WTC11 (cell line): Measurements from ENCODE around the gene SIM1. TPM values are rescaled to one million over a fixed set of nuclear protein-coding genes. Genes with fewer than 3 reads are reported as not detected.

ENCODE experiments used
- ATAC-seq: fragments of 200-7000 bp; cut with Tn5 transposase; 2 replicates; pipeline ENCODE4 v1.10.0; 2021; ENCODE audit warnings: mild to moderate bottlenecking, moderate library complexity
- CTCF ChIA-PET: fragments of 300-600 bp; sonication (Branson Sonifier 250); formaldehyde crosslinking; loops from one replicate; lab custom pipeline; 2021; ENCODE audit warnings: antibody characterized with exemption; lab: Charles Lee
- POLR2A ChIA-PET: fragments of 350-600 bp; sonication (Branson Sonifier 250); formaldehyde crosslinking; loops from one replicate; lab custom pipeline; 2021; ENCODE audit warnings: antibody characterized with exemption; lab: Charles Lee
- DNase-seq: peaks from one replicate; pipeline ENCODE4 v3.0.0; 2021; ENCODE audit warnings: low spot score
- H3K27ac Mint-ChIP-seq: 2 replicates; pipeline ENCODE4 v1.8.0; 2021; ENCODE audit warnings: mixed read lengths
- H3K27me3 Mint-ChIP-seq: 2 replicates; pipeline ENCODE4 v1.8.0; 2021; ENCODE audit warnings: low read depth, mild to moderate bottlenecking, moderate library complexity, mixed read lengths
- H3K36me3 Mint-ChIP-seq: 2 replicates; pipeline ENCODE4 v1.8.0; 2021; ENCODE audit warnings: mixed read lengths
- H3K4me1 Mint-ChIP-seq: 2 replicates; pipeline ENCODE4 v1.8.0; 2022; ENCODE audit warnings: mixed read lengths
- H3K4me3 Mint-ChIP-seq: 2 replicates; pipeline ENCODE4 v1.8.0; 2021; ENCODE audit warnings: mild to moderate bottlenecking, moderate library complexity, mixed read lengths
- H3K9me3 Mint-ChIP-seq: 2 replicates; pipeline ENCODE4 v1.8.0; 2021; ENCODE audit warnings: mixed read lengths
- ATF1 ChIP-seq: sonication (generic); formaldehyde crosslinking; IDR thresholded peaks from 2 replicates; pipeline ENCODE4 v1.8.1; 2023; ENCODE audit warnings: mild to moderate bottlenecking, moderate library complexity, missing genetic modification reagents
- FOXK1 ChIP-seq: sonication (generic); formaldehyde crosslinking; IDR thresholded peaks from 2 replicates; pipeline ENCODE4 v1.8.0; 2022; ENCODE audit warnings: mild to moderate bottlenecking, moderate library complexity, missing genetic modification reagents
- KAT7 ChIP-seq: sonication (generic); formaldehyde crosslinking; IDR thresholded peaks from 2 replicates; pipeline ENCODE4 v1.8.1; 2023; ENCODE audit warnings: missing genetic modification reagents, mild to moderate bottlenecking, borderline replicate concordance
- NFATC4 ChIP-seq: fragments of 250-450 bp; sonication (Bioruptor Pico); IDR thresholded peaks from 2 replicates; pipeline ENCODE4 v1.9.0; 2021; ENCODE audit warnings: mild to moderate bottlenecking
- RELA ChIP-seq: sonication (generic); formaldehyde crosslinking; IDR thresholded peaks from 2 replicates; pipeline ENCODE4 v1.8.1; 2022; ENCODE audit warnings: missing genetic modification reagents, mild to moderate bottlenecking, borderline replicate concordance
- SMAD3 ChIP-seq: sonication (generic); formaldehyde crosslinking; IDR thresholded peaks from 2 replicates; pipeline ENCODE4 v1.8.0; 2022; ENCODE audit warnings: missing genetic modification reagents, mild to moderate bottlenecking, borderline replicate concordance
- TEAD1 ChIP-seq: sonication (generic); formaldehyde crosslinking; IDR thresholded peaks from 2 replicates; pipeline ENCODE4 v1.8.0; 2022; ENCODE audit warnings: mild to moderate bottlenecking, missing genetic modification reagents
- ZNF263 ChIP-seq: sonication (generic); formaldehyde crosslinking; IDR thresholded peaks from 2 replicates; pipeline ENCODE4 v1.8.1; 2022; ENCODE audit warnings: low read depth, mild to moderate bottlenecking, moderate library complexity, missing genetic modification reagents
- ZNF671 ChIP-seq: fragments of 250-450 bp; sonication (Bioruptor Pico); IDR thresholded peaks from 2 replicates; pipeline ENCODE4 v1.8.0; 2021; ENCODE audit warnings: mild to moderate bottlenecking
- total RNA-seq: library from RNA; stranded (reverse); gene quantifications from 3 replicates; pipeline ENCODE4 v1.2.3, GENCODE V29; 2021
- TF ChIP-seq, protein P1 (sequence below): sonication (generic); formaldehyde crosslinking; conservative IDR thresholded peaks from 2 replicates; pipeline ENCODE4 v1.8.1; 2022; ENCODE audit warnings: mild to moderate bottlenecking, missing genetic modification reagents
- TF ChIP-seq, protein P2 (sequence below): sonication (generic); formaldehyde crosslinking; IDR thresholded peaks from 2 replicates; pipeline ENCODE4 v1.8.1; 2023; ENCODE audit warnings: mild to moderate bottlenecking, missing genetic modification reagents, moderate library complexity
- TF ChIP-seq, protein P3 (sequence below): sonication (generic); formaldehyde crosslinking; IDR thresholded peaks from 2 replicates; pipeline ENCODE4 v1.8.1; 2022; ENCODE audit warnings: mild to moderate bottlenecking, moderate library complexity, missing genetic modification reagents
- TF ChIP-seq, protein P4 (sequence below): fragments of 250-450 bp; sonication (Bioruptor Pico); IDR thresholded peaks from 2 replicates; pipeline ENCODE4 v1.9.0; 2021; ENCODE audit warnings: mild to moderate bottlenecking
- TF ChIP-seq, protein P5 (sequence below): fragments of 250-450 bp; sonication (Bioruptor Pico); IDR thresholded peaks from 2 replicates; pipeline ENCODE4 v1.8.0; 2021; ENCODE audit warnings: mild to moderate bottlenecking
- TF ChIP-seq, protein P6 (sequence below): sonication (generic); formaldehyde crosslinking; IDR thresholded peaks from 2 replicates; pipeline ENCODE4 v1.8.1; 2023; ENCODE audit warnings: mild to moderate bottlenecking, missing genetic modification reagents
- TF ChIP-seq, protein P7 (sequence below): fragments of 250-450 bp; sonication (Bioruptor Pico); IDR thresholded peaks from 2 replicates; pipeline ENCODE4 v2.1.2; 2022; ENCODE audit warnings: mild to moderate bottlenecking, moderate library complexity

Gene SIM1
- total RNA-seq, 1 experiment from 2014 or later, result 0.09 TPM

DNA sequence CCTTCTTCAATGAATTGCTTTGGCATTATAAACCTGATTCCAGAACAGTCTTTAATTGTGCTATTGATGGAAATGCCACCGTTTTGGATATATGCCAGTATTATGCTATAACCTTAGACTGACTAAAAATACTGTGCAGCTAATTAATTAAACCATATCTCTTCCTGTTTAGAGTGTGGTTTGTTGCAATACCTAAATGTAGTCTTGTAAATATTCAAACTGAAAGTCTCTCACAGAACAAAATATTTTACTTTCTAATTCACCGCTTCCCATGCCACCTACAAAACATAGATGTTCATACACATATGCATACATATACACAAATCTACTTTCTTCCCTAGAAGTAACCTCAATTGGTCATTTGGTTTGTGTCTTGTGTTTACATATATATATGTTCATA, 126.6 kb downstream of the SIM1 start:
- no peak for TF ChIP-seq KAT7 (CRISPR knock-in tag)
- no peak for TF ChIP-seq SMAD3 (CRISPR knock-in tag)
- no peak for TF ChIP-seq ATF1
- TF ChIP-seq, protein P1, sequence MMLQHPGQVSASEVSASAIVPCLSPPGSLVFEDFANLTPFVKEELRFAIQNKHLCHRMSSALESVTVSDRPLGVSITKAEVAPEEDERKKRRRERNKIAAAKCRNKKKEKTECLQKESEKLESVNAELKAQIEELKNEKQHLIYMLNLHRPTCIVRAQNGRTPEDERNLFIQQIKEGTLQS (CRISPR knock-in tag), result no peak
- TF ChIP-seq ZNF263, result no peak
- TF ChIP-seq, protein P2, sequence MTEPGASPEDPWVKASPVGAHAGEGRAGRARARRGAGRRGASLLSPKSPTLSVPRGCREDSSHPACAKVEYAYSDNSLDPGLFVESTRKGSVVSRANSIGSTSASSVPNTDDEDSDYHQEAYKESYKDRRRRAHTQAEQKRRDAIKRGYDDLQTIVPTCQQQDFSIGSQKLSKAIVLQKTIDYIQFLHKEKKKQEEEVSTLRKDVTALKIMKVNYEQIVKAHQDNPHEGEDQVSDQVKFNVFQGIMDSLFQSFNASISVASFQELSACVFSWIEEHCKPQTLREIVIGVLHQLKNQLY, result no peak
- no peak for TF ChIP-seq FOXK1
- TF ChIP-seq ZNF671 (CRISPR knock-in tag), result no peak
- TF ChIP-seq, protein P3, sequence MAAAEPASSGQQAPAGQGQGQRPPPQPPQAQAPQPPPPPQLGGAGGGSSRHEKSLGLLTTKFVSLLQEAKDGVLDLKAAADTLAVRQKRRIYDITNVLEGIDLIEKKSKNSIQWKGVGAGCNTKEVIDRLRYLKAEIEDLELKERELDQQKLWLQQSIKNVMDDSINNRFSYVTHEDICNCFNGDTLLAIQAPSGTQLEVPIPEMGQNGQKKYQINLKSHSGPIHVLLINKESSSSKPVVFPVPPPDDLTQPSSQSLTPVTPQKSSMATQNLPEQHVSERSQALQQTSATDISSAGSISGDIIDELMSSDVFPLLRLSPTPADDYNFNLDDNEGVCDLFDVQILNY (CRISPR knock-in tag), result no peak
- TF ChIP-seq NFATC4 (CRISPR knock-in tag), result no peak
- TF ChIP-seq, protein P4, sequence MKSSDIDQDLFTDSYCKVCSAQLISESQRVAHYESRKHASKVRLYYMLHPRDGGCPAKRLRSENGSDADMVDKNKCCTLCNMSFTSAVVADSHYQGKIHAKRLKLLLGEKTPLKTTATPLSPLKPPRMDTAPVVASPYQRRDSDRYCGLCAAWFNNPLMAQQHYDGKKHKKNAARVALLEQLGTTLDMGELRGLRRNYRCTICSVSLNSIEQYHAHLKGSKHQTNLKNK (CRISPR knock-in tag), result no peak
- TF ChIP-seq, protein P5, sequence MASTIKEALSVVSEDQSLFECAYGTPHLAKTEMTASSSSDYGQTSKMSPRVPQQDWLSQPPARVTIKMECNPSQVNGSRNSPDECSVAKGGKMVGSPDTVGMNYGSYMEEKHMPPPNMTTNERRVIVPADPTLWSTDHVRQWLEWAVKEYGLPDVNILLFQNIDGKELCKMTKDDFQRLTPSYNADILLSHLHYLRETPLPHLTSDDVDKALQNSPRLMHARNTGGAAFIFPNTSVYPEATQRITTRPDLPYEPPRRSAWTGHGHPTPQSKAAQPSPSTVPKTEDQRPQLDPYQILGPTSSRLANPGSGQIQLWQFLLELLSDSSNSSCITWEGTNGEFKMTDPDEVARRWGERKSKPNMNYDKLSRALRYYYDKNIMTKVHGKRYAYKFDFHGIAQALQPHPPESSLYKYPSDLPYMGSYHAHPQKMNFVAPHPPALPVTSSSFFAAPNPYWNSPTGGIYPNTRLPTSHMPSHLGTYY (CRISPR knock-in tag), result no peak
- TF ChIP-seq RELA, result no peak
- no peaks in the 10 kb centered on the region for H3K27me3 Mint-ChIP-seq
- POLR2A ChIA-PET, result no interaction called here
- DNase-seq (no peak), ATAC-seq (no peak)
- CTCF ChIA-PET, result no interaction called here
- H3K4me3 Mint-ChIP-seq, result no peak overlapping the region
- H3K9me3 Mint-ChIP-seq, result peaks cover 8% of the 10 kb centered on the region
- no peaks in the 10 kb centered on the region for H3K36me3 Mint-ChIP-seq
- H3K27ac Mint-ChIP-seq, result no peak overlapping the region
- no peaks in the 10 kb centered on the region for H3K4me1 Mint-ChIP-seq

DNA sequence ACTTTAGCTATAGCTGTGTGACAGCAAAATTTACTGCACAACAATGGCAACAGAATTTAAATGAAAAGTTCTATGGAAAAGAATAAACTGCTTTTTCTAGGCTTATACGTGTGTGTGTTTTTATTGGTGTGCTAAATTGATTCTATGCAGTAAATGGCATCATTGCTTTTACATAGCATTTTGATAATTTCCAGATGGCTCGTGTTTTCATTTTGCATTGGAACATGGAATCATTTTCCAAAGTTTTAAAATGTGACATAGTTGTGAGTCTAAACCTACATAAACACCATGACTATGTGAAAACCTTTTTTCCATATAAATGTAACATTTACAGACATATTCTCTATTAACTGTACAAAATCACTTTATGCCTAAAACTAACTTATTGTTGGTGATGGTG, 127.8 kb downstream of the SIM1 start:
- no peak for ATAC-seq
- no peak for DNase-seq
- Mint-ChIP-seq H3K27me3 (no peaks in the 10 kb centered on the region), H3K9me3 (peaks cover 8% of the 10 kb centered on the region), H3K4me1 (no peaks in the 10 kb centered on the region), H3K36me3 (no peaks in the 10 kb centered on the region), H3K4me3 (no peak overlapping the region)
- CTCF ChIA-PET, result no interaction called here
- POLR2A ChIA-PET, result interaction anchor here (0.7 kb wide), 1 partner anchor 1879 kb away, joined by 3 read pairs; no protein-coding TSS in a partner anchor
- TF ChIP-seq RELA, result no peak
- TF ChIP-seq, protein P6, sequence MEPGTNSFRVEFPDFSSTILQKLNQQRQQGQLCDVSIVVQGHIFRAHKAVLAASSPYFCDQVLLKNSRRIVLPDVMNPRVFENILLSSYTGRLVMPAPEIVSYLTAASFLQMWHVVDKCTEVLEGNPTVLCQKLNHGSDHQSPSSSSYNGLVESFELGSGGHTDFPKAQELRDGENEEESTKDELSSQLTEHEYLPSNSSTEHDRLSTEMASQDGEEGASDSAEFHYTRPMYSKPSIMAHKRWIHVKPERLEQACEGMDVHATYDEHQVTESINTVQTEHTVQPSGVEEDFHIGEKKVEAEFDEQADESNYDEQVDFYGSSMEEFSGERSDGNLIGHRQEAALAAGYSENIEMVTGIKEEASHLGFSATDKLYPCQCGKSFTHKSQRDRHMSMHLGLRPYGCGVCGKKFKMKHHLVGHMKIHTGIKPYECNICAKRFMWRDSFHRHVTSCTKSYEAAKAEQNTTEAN (CRISPR knock-in tag), result no peak
- TF ChIP-seq, all 79 proteins: peak for 0
- H3K27ac Mint-ChIP-seq, result no peak overlapping the region

DNA sequence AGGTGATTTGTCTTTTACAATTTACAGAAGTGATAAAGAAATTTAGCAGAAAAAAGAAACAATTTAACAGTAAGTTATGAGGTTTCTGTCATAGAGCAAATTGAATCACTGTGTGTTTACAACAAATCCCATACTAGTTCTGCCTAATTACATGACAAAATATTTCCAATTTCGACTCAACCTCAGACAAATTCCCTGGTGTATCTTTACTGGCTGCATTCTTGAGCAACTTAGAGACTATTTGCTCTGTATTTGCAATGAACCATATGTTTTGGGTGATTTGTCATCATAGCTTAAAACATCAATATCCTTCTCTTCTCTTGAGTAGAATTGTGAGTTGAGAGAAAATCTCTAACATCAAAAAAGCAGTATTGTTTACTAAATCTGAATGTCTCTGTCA, 128.7 kb downstream of the SIM1 start:
- ChIA-PET POLR2A (no interaction called here), CTCF (no interaction called here)
- DNase-seq (no peak), ATAC-seq (no peak)
- Mint-ChIP-seq H3K4me1 (no peaks in the 10 kb centered on the region), H3K27ac (no peak overlapping the region), H3K27me3 (no peaks in the 10 kb centered on the region), H3K36me3 (no peaks in the 10 kb centered on the region), H3K4me3 (no peak overlapping the region), H3K9me3 (peaks cover 8% of the 10 kb centered on the region)
- TF ChIP-seq, protein P7, sequence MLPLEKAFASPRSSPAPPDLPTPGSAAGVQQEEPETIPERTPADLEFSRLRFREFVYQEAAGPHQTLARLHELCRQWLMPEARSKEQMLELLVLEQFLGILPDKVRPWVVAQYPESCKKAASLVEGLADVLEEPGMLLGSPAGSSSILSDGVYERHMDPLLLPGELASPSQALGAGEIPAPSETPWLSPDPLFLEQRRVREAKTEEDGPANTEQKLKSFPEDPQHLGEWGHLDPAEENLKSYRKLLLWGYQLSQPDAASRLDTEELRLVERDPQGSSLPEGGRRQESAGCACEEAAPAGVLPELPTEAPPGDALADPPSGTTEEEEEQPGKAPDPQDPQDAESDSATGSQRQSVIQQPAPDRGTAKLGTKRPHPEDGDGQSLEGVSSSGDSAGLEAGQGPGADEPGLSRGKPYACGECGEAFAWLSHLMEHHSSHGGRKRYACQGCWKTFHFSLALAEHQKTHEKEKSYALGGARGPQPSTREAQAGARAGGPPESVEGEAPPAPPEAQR (CRISPR knock-in tag), result no peak
- TF ChIP-seq TEAD1 (CRISPR knock-in tag), result no peak
- TF ChIP-seq, protein P2, result no peak
